Fibroblast of skin of left biceps (primary cell): ENCODE data around the gene TNP2.
"Not testable (repeated sequence)": the region's sequence is repeated elsewhere in the genome, so short reads cannot be mapped to it uniquely, and the experiment has no call there.

ENCODE experiments used
- DNase-seq, 2 experiments: peaks; one replicate each; pipeline ENCODE4 v3.0.0-alpha.2; 2013; ENCODE audit warnings: low read depth in 2 of 2

The TNP2 gene

DNA sequence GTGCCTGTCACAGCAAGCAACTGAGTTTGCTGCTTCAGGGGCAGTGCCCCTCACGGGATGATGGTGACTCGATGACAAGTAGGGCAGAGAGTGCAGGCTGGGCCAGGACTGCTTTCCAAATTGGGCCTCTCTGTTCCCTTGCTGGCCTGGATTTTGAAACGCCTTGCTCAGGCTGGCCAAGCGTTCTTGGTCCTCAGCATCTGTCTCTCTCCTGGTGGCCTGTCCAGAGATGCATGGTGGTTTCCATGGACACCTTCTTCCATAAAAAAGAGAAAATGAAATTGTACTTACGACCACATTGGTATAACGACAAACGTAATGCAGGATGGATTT, 31.4 kb upstream of the TNP2 start:
- DNase-seq, result no peak

DNA sequence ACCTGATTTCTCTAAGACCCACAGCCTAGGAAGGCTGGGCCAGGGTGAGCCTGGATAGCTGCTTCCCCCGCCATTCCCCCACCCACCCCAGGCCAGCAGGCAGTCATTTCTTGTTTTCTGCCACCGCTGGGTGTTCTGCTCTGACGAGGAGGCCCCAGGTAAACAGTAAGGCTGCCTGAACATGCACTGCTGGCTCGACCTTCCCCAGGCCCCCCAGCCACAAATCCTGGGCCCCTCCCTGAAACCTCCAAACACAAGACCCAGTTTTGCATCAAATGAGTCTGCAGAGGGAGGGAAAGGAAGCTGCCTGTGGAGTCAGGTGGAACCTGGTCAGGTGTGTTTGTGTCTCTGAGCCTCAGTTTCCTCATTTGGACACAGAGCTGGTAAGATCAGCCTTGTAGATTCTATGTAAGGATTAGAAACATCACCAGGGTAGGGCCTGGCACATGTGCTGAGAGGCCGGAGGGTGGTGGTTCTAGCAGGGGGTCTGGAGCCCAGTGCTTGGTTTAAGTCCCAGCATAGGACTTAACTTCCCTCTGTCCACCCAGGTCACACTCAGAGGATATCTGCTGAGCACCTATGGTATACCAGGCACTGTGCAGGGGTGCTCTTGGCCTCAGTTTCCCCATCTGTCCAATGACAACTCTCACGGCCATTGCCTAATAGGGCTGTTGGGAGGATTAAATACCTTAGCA, 30.9 kb upstream of the TNP2 start:
- DNase-seq, result no peak

DNA sequence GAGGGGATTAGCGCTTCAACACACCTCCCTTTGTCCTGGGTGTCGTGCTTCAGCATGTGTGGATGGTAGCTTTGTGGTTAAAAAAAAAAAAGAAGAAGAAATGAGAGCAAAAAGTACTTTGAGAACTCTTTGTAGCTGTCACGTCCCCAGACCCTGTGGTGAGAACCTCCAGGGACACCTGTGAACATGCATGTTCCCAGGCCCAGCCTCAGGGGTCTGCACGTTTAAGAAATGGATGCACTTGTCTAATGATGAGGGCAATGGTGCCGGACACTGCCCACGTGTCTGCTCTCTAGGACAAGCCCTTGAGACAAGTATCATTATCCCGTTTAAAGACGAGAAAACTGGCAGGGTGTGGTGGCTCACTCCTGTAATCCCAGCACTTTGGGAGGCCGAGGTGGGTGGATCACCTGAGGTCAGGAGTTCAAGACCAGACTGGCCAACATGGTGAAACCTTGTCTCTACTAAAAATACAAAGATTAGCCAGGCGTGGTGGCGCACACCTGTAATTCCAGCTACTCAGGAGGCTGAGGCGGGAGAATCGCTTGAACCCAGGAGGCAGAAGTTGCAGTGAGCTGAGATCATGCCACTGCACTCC, 29.9 kb upstream of the TNP2 start:
- not testable (repeated sequence) for DNase-seq

DNA sequence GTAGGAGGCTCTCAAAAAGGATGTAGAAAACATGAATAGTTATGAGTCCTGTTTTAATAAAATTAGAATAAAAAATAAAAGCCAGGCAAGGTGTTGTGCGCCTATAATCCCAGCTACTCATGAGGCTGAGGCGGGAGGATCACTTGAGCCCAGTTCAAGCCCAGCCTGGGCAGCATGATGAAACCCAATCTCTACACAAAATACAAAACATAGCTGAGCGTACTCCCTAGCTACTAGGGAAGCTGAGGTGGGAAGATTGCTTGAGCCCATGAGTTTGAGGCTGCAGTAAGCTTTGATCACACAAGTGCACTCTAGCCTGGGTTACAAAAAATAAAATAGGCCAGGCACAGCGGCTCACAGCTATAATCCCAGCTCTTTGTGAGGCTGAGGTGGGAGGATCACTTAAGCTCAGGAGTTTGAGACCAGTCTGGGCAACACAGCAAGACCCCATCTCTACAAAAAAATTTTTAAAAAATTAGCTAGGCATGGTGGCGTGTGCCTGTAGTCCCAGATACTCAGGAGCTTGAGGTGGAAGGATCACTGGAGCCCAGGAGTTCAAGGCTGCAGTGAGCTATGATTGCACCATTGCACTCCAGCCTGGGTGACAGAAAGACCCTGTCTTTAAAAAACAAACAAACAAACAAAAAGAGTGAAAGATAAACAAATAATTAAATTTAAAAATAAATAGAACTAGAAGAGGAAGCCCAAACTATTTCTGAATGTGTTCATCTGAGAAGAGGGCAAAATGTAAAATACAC, 29.2 kb upstream of the TNP2 start:
- DNase-seq, result no peak

DNA sequence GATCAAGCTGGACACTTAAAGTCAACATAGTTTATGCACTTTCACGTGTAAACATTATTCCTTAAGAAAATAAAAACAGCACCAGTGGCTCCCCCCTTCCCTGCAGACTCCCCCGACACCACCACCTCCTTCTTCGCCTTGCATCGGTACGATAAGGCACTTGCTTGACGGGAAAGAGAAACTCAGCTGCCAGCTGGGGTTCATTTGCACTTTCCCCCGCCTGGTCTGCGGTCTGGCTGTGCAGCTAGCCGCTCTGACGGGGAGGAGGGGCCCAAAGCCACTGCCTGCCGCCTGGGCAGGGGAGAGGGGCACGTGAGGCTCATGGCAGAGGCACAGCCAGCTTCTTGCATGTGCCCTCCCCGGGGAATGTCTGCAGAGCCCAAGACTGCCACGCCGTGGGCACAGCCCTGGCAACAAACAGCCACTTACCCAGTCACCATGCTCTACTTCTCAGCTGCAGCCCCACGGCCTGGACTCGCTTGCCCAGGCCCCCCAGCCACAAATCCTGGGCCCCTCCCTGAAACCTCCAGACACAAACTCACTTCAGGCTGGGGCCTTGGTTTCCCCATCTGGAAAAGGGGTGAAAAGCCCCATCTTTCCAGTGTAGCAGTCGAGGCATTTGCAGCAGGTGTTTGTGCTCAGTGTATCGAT, 28.5 kb upstream of the TNP2 start:
- DNase-seq, result no peak

DNA sequence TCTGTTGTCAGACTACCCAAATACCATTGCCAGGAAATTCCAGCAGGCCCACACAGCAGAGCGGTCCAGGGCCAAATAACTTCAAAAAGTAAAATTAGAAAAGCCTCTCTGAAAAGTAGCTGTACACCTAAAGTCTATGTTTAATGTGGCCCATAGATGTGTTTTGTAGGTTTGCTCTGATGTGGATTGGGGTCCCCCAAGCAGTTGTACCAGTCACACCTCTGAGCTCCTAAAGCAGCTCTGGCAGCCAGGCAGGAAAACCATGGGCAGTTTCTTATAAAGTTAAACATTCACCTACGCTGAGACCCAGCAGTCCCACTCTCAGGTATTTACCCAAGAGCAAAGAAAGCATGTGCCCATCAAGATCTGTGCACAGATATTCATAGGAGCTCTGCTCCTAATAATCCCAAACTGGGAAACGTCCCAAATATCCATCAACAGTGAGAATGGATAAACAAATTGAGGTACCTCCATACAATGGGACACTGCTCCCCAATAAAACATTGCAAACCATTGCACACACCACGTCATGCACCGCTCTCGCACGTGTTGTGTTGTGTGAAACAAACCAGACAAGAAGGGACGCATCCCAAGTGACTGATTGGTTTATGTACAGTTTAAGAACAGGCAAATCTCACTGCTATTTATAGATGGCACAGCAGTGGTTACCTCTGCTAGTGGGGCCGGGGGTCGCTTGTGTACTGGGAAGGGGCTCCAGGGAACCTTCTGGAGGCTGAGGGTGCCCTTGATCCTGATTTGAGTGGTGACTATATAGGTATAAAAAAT, 27.8 kb upstream of the TNP2 start:
- DNase-seq, result no peak

DNA sequence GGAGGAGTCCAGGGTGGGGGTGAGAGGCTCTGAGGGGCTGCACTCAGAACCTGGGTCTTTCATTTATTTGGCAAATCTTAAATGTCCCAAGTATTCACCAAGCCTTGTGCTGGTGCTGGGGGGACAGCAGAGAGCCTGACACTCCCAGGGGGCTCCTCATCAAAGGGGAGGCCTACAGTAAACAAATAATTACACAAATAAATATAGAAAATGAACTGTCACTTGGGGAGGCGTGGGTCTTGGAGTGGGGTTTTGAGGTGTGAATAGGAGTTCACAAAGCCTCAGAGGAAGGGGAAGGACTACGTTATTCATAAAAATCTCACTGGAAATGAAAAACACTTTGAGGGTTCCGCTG, 27.2 kb upstream of the TNP2 start:
- DNase-seq, result no peak

DNA sequence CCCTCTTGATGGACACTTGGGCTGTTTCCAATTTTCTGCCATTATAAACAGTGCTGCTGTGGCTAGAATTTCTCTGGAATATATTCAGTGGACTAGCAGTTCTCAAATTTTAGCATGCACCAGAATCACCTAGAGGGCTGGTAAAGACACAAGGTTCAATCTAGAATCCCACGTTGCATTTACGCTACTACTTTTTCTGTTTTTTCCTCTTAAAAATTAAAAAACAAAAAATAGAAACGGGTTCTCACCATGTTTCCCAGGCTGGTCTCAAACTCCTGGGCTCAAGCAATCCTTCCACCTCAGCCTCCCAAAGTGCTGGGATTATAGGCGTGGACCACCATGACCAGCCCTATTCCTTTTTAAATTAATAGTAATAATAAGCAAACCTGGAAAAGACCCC, 26.5 kb upstream of the TNP2 start:
- DNase-seq, result no peak

DNA sequence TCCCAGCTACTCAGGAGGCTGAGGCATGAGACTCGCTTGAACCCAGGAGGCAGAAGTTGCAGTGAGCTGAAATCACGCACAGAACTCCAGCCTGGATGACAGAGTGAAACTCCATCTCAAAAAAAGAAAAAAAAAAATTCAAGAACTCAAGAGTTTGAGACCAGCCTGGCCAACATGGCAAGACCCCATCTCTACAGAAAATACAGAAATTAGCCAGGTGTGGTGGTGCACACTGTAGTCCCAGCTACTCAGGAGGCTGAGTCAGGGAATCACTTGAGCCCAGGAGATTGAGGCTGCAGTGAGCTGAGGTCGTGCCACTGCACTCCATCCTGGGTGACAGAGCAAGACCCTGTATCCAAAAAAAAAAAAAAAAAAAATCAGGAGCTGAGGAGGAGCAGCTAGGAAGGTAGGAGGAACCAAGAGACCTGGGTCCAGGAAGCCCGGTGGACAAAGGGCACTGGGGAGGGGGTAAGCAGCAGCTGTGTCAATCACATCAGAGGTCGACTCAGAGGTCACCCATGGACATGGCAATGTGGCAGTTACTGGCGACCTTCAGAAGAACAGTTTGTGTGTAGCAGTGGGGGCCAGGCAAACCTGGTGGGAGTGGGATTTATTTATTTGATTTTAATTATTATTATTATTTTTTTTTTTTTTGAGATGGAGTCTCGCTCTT, 23.1 kb upstream of the TNP2 start:
- DNase-seq, result no peak

DNA sequence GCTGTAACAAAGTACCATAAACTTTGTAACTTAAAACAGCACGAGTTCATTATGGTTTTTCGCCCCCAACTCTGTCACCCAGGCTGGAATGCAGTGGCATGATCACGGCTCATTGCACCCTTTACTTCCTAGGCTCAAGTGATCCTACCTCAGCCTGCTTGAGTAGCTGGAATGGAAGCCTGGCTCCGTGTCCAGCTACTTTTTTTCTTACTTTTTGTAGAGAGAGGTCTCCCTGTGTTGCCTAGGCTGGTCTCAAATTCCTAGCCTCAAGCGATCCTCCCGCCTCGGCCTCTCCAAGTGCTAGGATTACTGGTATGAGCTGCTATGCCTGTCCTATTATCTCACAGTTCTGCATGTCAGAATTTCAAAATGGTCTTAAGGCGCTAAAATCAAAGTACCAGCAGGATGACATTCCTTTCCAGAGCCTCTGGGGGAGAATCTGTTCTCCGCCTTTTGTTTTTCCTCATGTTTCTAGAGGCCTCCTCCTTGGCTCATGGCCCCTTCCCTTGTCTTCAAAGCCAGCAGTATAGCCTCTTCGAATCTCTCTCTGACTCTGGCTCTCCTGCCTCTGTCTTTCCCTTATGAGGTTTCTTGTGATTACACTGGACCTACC, 22.1 kb upstream of the TNP2 start:
- DNase-seq, result no peak

DNA sequence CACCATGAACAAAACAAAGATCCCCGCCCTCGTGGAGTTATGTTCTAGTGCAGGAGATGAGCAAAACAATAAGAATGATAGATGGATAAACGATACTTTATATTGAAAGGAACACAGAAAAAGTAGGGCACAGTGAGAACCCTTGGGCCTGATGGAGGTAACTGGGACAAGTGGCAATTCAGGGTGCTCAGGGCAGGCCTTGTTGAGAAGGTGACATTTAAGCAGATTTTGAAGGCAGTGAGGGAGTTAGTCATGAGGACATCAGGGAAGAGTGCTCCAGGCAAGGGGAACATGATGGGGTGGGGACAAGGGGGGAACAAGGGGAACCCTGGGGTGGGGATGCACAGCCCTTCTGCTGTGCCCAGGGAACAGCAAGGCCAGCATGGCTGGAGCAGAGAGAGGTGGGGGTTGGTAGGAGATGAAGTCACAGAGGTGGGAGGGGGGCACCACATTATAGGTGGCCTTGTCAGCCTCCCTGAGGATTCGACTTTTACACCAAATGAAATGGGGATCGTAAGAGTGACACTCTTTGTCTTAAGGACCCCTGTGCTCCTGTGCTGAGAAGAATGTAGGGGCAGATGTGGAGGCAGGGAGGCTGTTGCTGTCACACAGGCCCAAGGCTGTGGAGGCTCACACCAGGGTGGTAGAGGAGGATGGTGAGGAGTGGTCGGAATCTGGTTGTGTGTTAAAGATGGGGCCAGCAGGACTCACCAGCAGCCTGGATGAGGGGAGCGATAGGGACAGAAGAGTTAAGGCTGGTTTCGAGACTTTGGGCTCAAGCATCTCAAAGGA, 21.2 kb upstream of the TNP2 start:
- no peak for DNase-seq

DNA sequence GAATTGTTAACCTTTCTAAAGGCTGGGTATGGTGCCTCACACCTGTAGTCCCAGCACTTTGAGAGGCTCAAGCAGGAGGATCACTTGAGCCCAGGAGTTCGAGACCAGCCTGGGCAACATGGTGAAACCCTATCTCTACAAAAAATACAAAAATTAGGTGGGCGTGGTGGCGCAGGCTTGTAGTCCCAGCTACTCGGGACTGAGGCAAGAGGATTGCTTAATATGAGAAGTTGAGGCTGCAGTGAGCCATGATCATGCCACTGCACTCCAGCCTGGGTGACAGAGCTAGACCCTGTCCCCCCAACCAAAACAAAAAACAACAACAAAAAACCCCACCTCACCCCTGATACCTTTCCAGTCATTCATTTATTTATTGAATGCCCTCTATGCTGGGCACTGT, 20.6 kb upstream of the TNP2 start:
- not testable (repeated sequence) for DNase-seq

DNA sequence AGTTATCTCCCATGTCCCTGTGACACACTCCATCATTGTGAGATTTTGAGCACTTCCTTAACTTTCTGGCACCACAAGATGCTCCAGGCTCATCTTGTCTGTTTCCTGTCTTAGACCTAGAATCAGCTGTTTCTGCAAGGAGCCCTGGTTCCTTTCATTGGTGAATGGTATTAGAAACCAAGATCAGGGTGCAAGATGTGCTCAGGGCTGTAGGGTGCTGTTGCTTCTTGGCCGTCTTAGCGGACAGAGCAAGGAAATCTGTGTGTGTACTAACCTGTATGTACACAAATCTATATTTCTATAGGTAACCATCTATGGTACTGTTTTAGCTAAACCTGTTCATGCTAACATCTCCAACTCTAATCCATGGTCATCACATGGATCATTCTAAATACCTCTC, 20.1 kb upstream of the TNP2 start:
- no peak for DNase-seq

DNA sequence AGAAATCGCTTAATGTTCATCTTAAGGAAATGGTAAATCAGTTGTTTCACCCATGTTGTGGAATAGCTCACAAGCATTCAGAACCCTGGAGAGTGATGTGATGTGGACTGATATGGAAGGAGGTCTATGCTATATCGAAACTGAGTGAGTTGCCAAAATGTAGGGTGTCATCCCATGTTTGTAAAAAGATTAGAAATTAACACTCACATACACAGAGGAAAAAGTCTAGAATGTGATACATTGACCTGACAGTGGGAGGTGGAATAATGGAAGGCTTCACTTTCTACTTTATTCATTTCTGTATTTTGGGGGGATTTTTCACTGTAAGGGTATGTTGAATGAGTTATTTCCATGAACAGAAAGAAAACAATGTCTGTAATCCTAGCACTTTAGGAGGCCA, 16.7 kb upstream of the TNP2 start:
- no peak for DNase-seq

DNA sequence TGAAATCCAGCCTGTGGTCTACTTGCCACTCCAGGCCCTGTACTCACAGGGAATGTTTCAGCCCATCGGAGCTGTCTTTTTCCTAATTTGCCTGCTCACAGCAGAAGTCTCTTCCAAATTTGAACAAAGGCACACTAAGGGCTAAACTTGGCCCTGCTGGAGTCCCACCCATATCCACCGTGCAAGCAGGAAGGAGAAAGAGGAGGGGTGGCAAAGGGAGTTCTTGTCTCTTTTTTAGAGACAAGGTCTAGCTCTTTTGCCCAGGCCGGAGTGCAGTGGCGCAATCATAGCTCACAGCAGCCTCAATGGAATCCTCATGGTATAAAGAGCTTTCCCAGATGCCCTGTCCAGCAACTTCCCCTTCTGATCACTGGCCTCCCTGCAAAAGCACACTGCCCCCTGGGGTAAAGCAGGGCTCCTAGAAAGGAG, 14.7 kb upstream of the TNP2 start:
- no peak for DNase-seq

DNA sequence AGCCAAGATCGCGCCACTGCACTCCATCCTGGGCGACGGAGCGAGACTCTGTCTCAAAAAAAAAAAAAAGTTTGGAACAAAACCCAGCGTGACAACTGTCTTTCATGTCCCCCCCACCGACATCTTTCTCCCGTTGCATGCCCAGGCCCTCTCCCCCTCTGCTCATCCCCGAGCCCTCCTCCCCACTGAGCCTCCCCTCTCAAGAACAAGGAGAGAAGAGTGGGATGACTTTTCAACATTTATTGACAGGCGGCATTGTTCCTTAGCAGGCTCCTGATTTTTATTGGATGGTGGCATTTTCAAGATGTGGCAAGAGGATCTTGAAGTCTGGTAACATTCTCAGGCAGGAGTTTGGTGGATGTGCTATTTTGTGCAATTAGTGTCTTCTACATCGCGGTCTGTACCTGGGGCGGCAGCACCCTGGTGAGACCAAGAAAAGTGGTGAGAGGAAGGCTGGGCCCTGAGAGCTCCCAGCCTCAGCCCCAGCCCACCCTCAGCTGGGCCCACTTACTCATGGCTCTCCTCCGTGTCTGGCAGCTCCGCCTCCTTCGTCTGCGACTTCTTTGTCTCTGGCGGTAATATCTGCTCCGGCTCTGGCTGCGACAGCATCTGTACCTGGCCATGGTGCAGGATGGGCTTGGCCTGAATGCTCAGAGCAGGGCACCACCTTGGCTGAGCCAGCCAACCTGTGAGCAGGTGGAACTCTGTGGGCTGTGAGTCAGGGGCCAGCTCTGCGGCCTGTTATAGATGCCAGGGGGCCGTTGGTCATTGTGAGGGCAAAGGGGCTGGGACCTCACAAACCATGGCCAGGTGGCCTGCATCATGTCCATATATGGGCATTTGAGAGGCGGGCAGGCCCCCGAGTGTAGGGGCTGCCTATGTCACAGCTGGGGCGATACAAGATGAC, 11.7 kb upstream of the TNP2 start, which contains the start of gene PRM1:
TSS of gene PRM1 (minus strand) at position 715 of the 907 bp plus-strand sequence. CDS start at position 623, 92 bp downstream.
- no peak for DNase-seq

DNA sequence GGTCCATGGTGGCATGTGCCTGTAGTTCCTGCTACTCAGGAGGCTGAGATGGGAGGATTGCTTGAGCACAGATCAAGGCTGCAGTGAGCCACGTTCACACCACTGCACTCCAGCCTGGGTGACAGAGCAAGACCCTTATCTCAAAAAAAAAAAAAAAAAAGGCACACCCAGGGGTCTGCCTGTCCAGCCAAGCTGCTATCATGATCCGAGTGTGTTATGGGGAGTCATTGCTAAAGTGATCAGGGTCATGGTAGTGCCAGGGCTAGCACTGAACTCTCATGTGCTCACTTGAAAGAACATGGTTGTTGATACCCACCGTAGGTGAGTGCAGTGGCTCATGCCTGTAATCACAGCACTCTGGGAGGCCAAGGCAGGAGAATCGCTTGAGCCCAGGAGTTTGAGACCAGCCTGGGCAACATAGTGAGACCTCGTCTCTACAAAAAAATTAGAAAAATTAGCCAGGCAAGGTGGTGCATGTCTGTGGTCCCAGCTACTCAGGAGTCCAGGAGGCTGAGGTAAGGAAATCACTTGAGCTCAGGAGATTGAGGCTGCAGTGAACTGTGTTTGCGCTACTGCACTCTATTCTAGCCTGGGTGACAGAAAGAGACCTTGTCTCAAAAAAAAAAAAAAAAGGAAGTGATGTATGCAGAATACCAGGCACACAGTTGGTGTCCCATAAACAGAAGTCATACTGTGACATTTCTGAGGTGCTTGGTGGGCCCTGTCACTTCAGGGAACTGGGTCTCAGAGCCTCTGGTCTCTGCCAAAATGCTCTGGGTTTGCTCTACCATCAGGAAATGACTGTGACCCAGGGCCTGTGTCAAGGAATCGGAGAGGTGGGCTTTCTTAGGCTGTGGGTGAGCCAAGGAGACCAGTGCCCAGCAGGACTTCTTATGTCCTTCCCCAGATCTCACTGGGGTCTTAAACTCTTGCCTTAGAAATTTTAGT, 9.8 kb upstream of the TNP2 start:
- DNase-seq, result no peak
